ENCODE results near the gene CEP112. TPM values are rescaled to one million over a fixed set of nuclear protein-coding genes. Genes with fewer than 3 reads are reported as not detected.
A peak's percentile ranks its signal among the peaks of the same experiment; 100 is the strongest.

Gene CEP112
- total RNA-seq, 1 donor from 2014 or later, result 9.7 TPM

DNA sequence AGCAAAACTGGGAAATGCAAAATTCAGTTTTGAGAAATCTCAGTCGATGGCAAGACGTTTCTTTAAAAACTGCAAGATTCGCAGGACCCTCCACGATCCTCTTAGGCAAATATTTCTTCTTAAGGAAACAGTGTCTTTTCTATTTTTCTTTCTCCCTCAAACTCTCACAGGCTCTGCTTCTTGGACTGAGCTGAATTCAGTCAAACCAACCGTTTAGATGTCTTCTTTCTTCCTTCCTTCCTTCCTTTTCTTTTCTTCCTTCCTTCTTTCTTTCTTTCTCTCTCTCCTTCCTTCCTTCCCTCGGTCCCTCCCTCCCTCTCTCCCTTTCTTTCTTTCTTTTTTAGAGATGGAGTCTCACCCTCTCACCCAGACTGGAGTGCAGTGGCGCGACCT lies 563.3 kb downstream of the CEP112 start:
- Histone ChIP-seq H3K79me2 (ENCODE audit: low read depth) (no peaks in the 10 kb centered on the region), H4K20me1 (ENCODE audit: low read depth) (no peaks in the 10 kb centered on the region), H3K27me3 (no peaks in the 10 kb centered on the region), H3K27ac (no peak overlapping the region), H2AFZ (replicated peaks) (no peak overlapping the region), H3K36me3 (no peaks in the 10 kb centered on the region), H3K4me2 (no peak overlapping the region), H3K9ac (no peak overlapping the region), H3F3A (ENCODE audit: low read depth) (no peaks in the 10 kb centered on the region), H3K4me1 (no peaks in the 10 kb centered on the region), H3K4me3 (no peak overlapping the region), H3K9me3 (ENCODE audit: low read depth) (no peaks in the 10 kb centered on the region)
- no peak overlapping the region for H3K27ac Mint-ChIP-seq
- TF ChIP-seq EZH2 (IDR thresholded peaks at IDR 0.05) (no peak), EZH2phosphoT487 (IDR thresholded peaks at IDR 0.05) (no peak)
- TF ChIP-seq, protein P1, sequence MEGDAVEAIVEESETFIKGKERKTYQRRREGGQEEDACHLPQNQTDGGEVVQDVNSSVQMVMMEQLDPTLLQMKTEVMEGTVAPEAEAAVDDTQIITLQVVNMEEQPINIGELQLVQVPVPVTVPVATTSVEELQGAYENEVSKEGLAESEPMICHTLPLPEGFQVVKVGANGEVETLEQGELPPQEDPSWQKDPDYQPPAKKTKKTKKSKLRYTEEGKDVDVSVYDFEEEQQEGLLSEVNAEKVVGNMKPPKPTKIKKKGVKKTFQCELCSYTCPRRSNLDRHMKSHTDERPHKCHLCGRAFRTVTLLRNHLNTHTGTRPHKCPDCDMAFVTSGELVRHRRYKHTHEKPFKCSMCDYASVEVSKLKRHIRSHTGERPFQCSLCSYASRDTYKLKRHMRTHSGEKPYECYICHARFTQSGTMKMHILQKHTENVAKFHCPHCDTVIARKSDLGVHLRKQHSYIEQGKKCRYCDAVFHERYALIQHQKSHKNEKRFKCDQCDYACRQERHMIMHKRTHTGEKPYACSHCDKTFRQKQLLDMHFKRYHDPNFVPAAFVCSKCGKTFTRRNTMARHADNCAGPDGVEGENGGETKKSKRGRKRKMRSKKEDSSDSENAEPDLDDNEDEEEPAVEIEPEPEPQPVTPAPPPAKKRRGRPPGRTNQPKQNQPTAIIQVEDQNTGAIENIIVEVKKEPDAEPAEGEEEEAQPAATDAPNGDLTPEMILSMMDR (IDR thresholded peaks at IDR 0.05), result no peak
- H3K27me3 Mint-ChIP-seq (ENCODE audit: insufficient read depth, low read depth), result no peaks in the 10 kb centered on the region
- H3K4me1 Mint-ChIP-seq, result peaks cover 54% of the 10 kb centered on the region
- peaks cover 11% of the 10 kb centered on the region for H3K9me3 Mint-ChIP-seq
- no peak overlapping the region for H3K4me3 Mint-ChIP-seq
- DNase-seq (ENCODE audit: low spot score), result no peak
- peaks cover 27% of the 10 kb centered on the region for H3K36me3 Mint-ChIP-seq

DNA sequence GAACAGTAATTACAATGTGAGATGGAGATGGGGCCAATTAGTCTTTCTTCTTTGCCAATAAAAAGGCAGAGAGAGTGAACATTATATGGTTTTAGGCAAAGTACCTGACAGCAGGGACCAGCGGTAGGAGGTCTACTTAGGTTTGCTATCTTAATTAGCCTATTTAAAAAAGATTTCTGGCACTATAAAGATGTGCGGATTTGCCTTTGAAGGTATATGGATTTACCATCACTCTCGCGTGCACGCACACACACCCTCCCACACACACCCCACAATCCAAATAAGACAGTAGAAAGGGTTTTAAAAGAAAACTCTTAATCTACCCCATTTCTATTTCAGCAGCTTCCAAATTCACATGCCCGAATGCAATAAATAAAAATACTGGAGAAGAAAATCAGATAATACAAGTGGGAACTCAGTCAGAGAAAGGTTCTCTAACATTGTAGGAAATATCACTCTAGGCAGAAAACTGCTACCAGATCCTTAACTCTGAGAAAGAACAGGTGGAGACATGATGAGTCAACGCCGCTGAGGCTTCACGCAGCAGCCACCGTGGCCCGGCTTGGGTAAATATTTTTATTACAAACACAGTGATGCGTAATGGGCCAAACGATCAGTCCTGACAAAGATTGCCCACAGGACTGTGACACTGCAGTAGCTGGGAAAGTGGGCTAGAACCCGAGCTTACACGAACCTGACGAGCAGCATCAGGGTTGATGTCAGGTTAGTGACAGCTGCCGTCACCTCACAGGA lies 563.9 kb downstream of the CEP112 start:
- H3K9ac ChIP-seq, result no peak overlapping the region
- H3K4me3 ChIP-seq, result no peak overlapping the region
- no peak for TF ChIP-seq EZH2phosphoT487 (IDR thresholded peaks at IDR 0.05)
- TF ChIP-seq, protein P1 (IDR thresholded peaks at IDR 0.05), result no peak
- TF ChIP-seq EZH2 (IDR thresholded peaks at IDR 0.05), result no peak
- Mint-ChIP-seq H3K27me3 (ENCODE audit: insufficient read depth, low read depth) (no peaks in the 10 kb centered on the region), H3K9me3 (peaks cover 14% of the 10 kb centered on the region), H3K4me3 (no peak overlapping the region), H3K4me1 (peaks cover 48% of the 10 kb centered on the region), H3K36me3 (peaks cover 26% of the 10 kb centered on the region), H3K27ac (no peak overlapping the region)
- no peaks in the 10 kb centered on the region for H3K9me3 ChIP-seq (ENCODE audit: low read depth)
- no peaks in the 10 kb centered on the region for H3K36me3 ChIP-seq
- H3K4me2 ChIP-seq, result no peak overlapping the region
- no peak overlapping the region for H2AFZ ChIP-seq (replicated peaks)
- no peaks in the 10 kb centered on the region for H3K4me1 ChIP-seq
- H4K20me1 ChIP-seq (ENCODE audit: low read depth), result no peaks in the 10 kb centered on the region
- no peaks in the 10 kb centered on the region for H3K79me2 ChIP-seq (ENCODE audit: low read depth)
- H3K27ac ChIP-seq, result no peak overlapping the region
- H3K27me3 ChIP-seq, result no peaks in the 10 kb centered on the region
- H3F3A ChIP-seq (ENCODE audit: low read depth), result no peaks in the 10 kb centered on the region
- DNase-seq (ENCODE audit: low spot score), result no peak

DNA sequence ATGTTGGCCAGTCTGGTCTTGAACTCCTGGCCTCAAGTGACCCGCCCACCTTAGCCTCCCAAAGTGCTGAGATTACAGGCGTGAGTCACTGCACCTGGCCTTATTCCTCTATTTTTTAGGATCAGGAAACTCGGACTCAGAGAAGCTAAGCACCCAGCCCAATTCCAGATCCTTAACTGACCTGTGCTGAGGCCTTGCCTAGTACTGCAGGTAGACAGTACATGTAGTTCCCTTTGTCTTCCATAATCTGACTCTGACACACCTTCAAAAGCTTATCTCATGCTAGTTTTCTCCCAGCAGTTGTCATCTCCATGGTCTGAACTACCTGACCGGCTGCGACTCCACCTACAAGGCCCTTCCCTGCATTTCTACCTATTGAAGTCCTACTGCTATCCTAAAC lies 564.8 kb downstream of the CEP112 start:
- Histone ChIP-seq H3K4me3 (no peak overlapping the region), H3F3A (ENCODE audit: low read depth) (no peaks in the 10 kb centered on the region), H3K79me2 (ENCODE audit: low read depth) (no peaks in the 10 kb centered on the region), H3K4me1 (no peaks in the 10 kb centered on the region), H3K27ac (no peak overlapping the region), H4K20me1 (ENCODE audit: low read depth) (no peaks in the 10 kb centered on the region), H3K36me3 (no peaks in the 10 kb centered on the region), H3K27me3 (no peaks in the 10 kb centered on the region), H3K9ac (no peak overlapping the region), H3K4me2 (no peak overlapping the region), H3K9me3 (ENCODE audit: low read depth) (no peaks in the 10 kb centered on the region), H2AFZ (replicated peaks) (no peak overlapping the region)
- Mint-ChIP-seq H3K27ac (peak overlapping the region; percentile 1), H3K36me3 (peaks cover 24% of the 10 kb centered on the region), H3K9me3 (peaks cover 14% of the 10 kb centered on the region), H3K4me3 (no peak overlapping the region), H3K4me1 (peaks cover 46% of the 10 kb centered on the region), H3K27me3 (ENCODE audit: insufficient read depth, low read depth) (no peaks in the 10 kb centered on the region)
- TF ChIP-seq EZH2phosphoT487 (IDR thresholded peaks at IDR 0.05) (no peak), EZH2 (IDR thresholded peaks at IDR 0.05) (no peak)
- TF ChIP-seq, protein P1 (IDR thresholded peaks at IDR 0.05), result no peak
- no peak for DNase-seq (ENCODE audit: low spot score)

Measured in neural progenitor cell (in vitro differentiated cells).